HL-60 (cell line): ENCODE data around the gene PUM1.

Experiments
- DNase-seq, 2 experiments: peaks; one replicate each; pipeline ENCODE4 v3.0.0-alpha.2; 2010 to 2020; ENCODE audit warnings: low read depth in 1 of 2, low spot score in 1 of 2
- H3K27ac ChIP-seq: fragments of 250-450 bp; sonication (Bioruptor Pico); replicated peaks from 2 replicates; pipeline ENCODE4 v1.5.1; 2020; ENCODE audit warnings: mild to moderate bottlenecking, moderate library complexity
- H3K27me3 ChIP-seq: fragments of 250-450 bp; sonication (Bioruptor Pico); 2 replicates; pipeline ENCODE4 v1.5.1; 2021; ENCODE audit warnings: mild to moderate bottlenecking, moderate library complexity; ENCODE audit not compliant: insufficient read depth, poor library complexity, severe bottlenecking
- H3K4me3 ChIP-seq: replicated peaks from 2 replicates; pipeline ENCODE4 v1.5.1; 2011; ENCODE audit warnings: mild to moderate bottlenecking, control low read depth, low read length; ENCODE audit not compliant: insufficient read depth
- CTCF ChIP-seq: IDR thresholded peaks from one replicate; pipeline ENCODE4 v1.5.1; 2011; ENCODE audit warnings: low read length, control low read depth, inconsistent platforms; ENCODE audit not compliant: insufficient read depth
- GABPA ChIP-seq: IDR thresholded peaks from 2 replicates; pipeline ENCODE4 v1.6.1; 2012; ENCODE audit warnings: low read depth
- POLR2AphosphoS5 ChIP-seq: IDR thresholded peaks from 2 replicates; pipeline ENCODE4 v1.6.1; 2012; ENCODE audit warnings: low read depth
- REST ChIP-seq: IDR thresholded peaks from 2 replicates; pipeline ENCODE4 v1.6.1; 2012; ENCODE audit warnings: low read depth; ENCODE audit not compliant: insufficient replicate concordance
- SPI1 ChIP-seq: IDR thresholded peaks from 2 replicates; pipeline ENCODE4 v1.6.1; 2012; ENCODE audit warnings: low read depth, mild to moderate bottlenecking, borderline replicate concordance

PUM1 gene

GRCh38 chr1:30955448-30956015 is 110.0 kb downstream of the PUM1 start:
- no peak overlapping the region for H3K27ac ChIP-seq
- TF ChIP-seq CTCF (no peak), REST (no peak), SPI1 (no peak), GABPA (no peak), POLR2AphosphoS5 (no peak)
- no peak for DNase-seq
- no peak overlapping the region for H3K4me3 ChIP-seq
- no peaks in the 10 kb centered on the region for H3K27me3 ChIP-seq

- DNase-seq = no peak
- Histone ChIP-seq H3K27ac (no peak overlapping the region), H3K27me3 (no peaks in the 10 kb centered on the region), H3K4me3 (no peak overlapping the region)
- TF ChIP-seq POLR2AphosphoS5 (no peak), SPI1 (no peak), GABPA (no peak), CTCF (no peak), REST (no peak)
Observed at GRCh38 chr1:30953685-30954084, 111.8 kb downstream of the PUM1 start.

- no peak overlapping the region for H3K27ac ChIP-seq
- DNase-seq = no peak
- TF ChIP-seq CTCF = no peak
- no peak for TF ChIP-seq SPI1
- TF ChIP-seq GABPA = no peak
- no peak for TF ChIP-seq REST
- TF ChIP-seq POLR2AphosphoS5 = no peak
- no peaks in the 10 kb centered on the region for H3K27me3 ChIP-seq
- H3K4me3 ChIP-seq = no peak overlapping the region
Observed at GRCh38 chr1:30952098-30952497, 113.4 kb downstream of the PUM1 start.
